ENCODE results near the gene AKAP6.
"Not testable (repeated sequence)": the region's sequence is repeated elsewhere in the genome, so short reads cannot be mapped to it uniquely, and the experiment has no call there.

AKAP6 gene

GRCh38 chr14:32457213-32457920 lies 128.3 kb downstream of the AKAP6 start:
- H3K4me1 ChIP-seq, result no peaks in the 10 kb centered on the region
- no peak overlapping the region for H3K4me3 ChIP-seq (ENCODE audit: low read depth, low read length)
- H3K9me3 ChIP-seq (ENCODE audit: control insufficient read depth, low read length), result no peaks in the 10 kb centered on the region
- H3K27ac ChIP-seq, result no peak overlapping the region
- no peak overlapping the region for H3K9ac ChIP-seq
- H2AFZ ChIP-seq, result no peak overlapping the region
- no peak overlapping the region for H3K4me2 ChIP-seq (ENCODE audit: low read length)
- no peak for TF ChIP-seq CTCF (IDR thresholded peaks at IDR 0.05)
- no peaks in the 10 kb centered on the region for H3K27me3 ChIP-seq (ENCODE audit: control insufficient read depth, insufficient read depth, low read length)
- no peaks in the 10 kb centered on the region for H3K79me2 ChIP-seq
- no peaks in the 10 kb centered on the region for H3K36me3 ChIP-seq (ENCODE audit: control insufficient read depth, insufficient read depth, low read length)

- no peaks in the 10 kb centered on the region for H3K9me3 ChIP-seq (ENCODE audit: control insufficient read depth, low read length)
- no peak overlapping the region for H3K9ac ChIP-seq
- no peak overlapping the region for H3K27ac ChIP-seq
- H3K27me3 ChIP-seq (ENCODE audit: control insufficient read depth, insufficient read depth, low read length), result no peaks in the 10 kb centered on the region
- no peaks in the 10 kb centered on the region for H3K79me2 ChIP-seq
- H3K4me2 ChIP-seq (ENCODE audit: low read length), result no peak overlapping the region
- no peaks in the 10 kb centered on the region for H3K4me1 ChIP-seq
- H3K36me3 ChIP-seq (ENCODE audit: control insufficient read depth, insufficient read depth, low read length), result no peaks in the 10 kb centered on the region
- H3K4me3 ChIP-seq (ENCODE audit: low read depth, low read length), result no peak overlapping the region
- H2AFZ ChIP-seq, result no peak overlapping the region
- TF ChIP-seq CTCF (IDR thresholded peaks at IDR 0.05), result no peak
These were observed 129.6 kb downstream of the AKAP6 start for GRCh38 chr14:32458720-32459119.

DNA sequence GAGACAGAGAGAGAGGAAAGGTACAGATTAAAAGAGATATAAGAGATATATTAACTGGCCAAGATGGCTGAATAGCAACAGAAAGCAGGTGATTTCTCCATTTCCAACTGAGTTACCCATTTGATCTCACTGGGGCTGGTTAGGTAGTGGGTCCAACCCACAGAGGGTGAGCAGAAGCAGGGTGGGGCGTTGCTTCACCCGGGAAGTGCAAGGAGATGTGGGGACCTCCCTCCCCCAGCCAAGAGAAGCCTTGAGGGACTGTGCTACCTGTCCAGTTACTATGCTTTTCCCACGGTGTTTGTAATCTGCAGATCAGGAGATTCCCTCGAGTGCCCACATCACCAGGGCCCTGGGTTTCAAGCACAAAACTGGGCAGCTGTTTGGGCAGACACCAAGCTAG lies 131.2 kb downstream of the AKAP6 start:
- Histone ChIP-seq H2AFZ (no peak overlapping the region), H3K27me3 (ENCODE audit: control insufficient read depth, insufficient read depth, low read length) (no peaks in the 10 kb centered on the region)
- no peak for TF ChIP-seq CTCF (IDR thresholded peaks at IDR 0.05)

DNA sequence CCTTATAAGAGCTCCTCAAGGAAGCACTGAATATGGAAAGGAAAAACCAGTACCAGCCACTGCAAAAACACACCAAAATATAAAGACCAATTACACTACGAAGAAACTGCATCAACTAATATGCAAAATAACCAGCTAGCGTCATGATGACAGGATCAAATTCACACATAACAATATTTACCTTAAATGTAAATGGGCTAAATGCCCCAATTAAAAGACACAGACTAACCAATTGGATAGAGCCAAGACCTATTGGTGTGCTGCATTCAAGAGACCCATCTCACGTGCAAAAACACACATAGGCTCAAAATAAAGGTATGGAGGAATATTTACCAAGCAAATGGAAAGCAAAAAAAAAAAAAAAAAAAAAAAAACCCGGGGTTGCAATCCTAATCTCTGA lies 133.5 kb downstream of the AKAP6 start:
- not testable (repeated sequence) for H3K4me1 ChIP-seq; H3K9ac ChIP-seq; H2AFZ ChIP-seq; H3K27ac ChIP-seq; H3K36me3 ChIP-seq (ENCODE audit: control insufficient read depth, insufficient read depth, low read length); H3K27me3 ChIP-seq (ENCODE audit: control insufficient read depth, insufficient read depth, low read length); H3K4me3 ChIP-seq (ENCODE audit: low read depth, low read length); H3K9me3 ChIP-seq (ENCODE audit: control insufficient read depth, low read length); H3K4me2 ChIP-seq (ENCODE audit: low read length); H3K79me2 ChIP-seq

More for the DNA sequence above, 131.2 kb downstream of the AKAP6 start:
- Histone ChIP-seq H3K36me3 (ENCODE audit: control insufficient read depth, insufficient read depth, low read length) (no peaks in the 10 kb centered on the region), H3K4me3 (ENCODE audit: low read depth, low read length) (no peak overlapping the region), H3K9ac (no peak overlapping the region), H3K4me1 (no peaks in the 10 kb centered on the region), H3K79me2 (no peaks in the 10 kb centered on the region), H3K27ac (no peak overlapping the region), H3K4me2 (ENCODE audit: low read length) (no peak overlapping the region), H3K9me3 (ENCODE audit: control insufficient read depth, low read length) (no peaks in the 10 kb centered on the region)

GRCh38 chr14:32468955-32469354 lies 139.9 kb downstream of the AKAP6 start:
- Histone ChIP-seq H3K9me3 (ENCODE audit: control insufficient read depth, low read length) (no peaks in the 10 kb centered on the region), H3K4me2 (ENCODE audit: low read length) (no peak overlapping the region), H3K79me2 (no peaks in the 10 kb centered on the region), H3K27ac (no peak overlapping the region), H3K36me3 (ENCODE audit: control insufficient read depth, insufficient read depth, low read length) (no peaks in the 10 kb centered on the region), H3K27me3 (ENCODE audit: control insufficient read depth, insufficient read depth, low read length) (no peaks in the 10 kb centered on the region), H3K9ac (no peak overlapping the region), H2AFZ (no peak overlapping the region), H3K4me3 (ENCODE audit: low read depth, low read length) (no peak overlapping the region), H3K4me1 (peaks cover 15% of the 10 kb centered on the region)
- TF ChIP-seq CTCF (IDR thresholded peaks at IDR 0.05), result no peak

All from parathyroid adenoma (tissue), 2 donors.